ENCODE measurements around the gene PPP2R5C.
A peak's percentile ranks its signal among the peaks of the same experiment; 100 is the strongest.

The PPP2R5C gene

GRCh38 chr14:101809671-101810514 lies 48.4 kb downstream of the PPP2R5C start (continued):
- TF ChIP-seq ZBTB44 (tag by site-specific recombination; IDR thresholded peaks at IDR 0.05) (peak; percentile 60), ZNF785 (tag by site-specific recombination; IDR thresholded peaks at IDR 0.05) (no peak), ZSCAN5A (tag by site-specific recombination; IDR thresholded peaks at IDR 0.05) (no peak), CTCF (tag by site-specific recombination; IDR thresholded peaks at IDR 0.05) (no peak), ZNF175 (tag by site-specific recombination; IDR thresholded peaks at IDR 0.05) (no peak), ZNF585B (tag by site-specific recombination; IDR thresholded peaks at IDR 0.05) (no peak), ZNF514 (tag by site-specific recombination; IDR thresholded peaks at IDR 0.05) (no peak), PRDM6 (tag by site-specific recombination; IDR thresholded peaks at IDR 0.05) (peak; percentile 88), HOXD13 (CRISPR knock-in tag; IDR thresholded peaks at IDR 0.05; ENCODE audit: borderline replicate concordance) (no peak), ZNF830 (tag by site-specific recombination; IDR thresholded peaks at IDR 0.05; ENCODE audit: low read depth) (no peak), ZBTB48 (tag by site-specific recombination; IDR thresholded peaks at IDR 0.05) (no peak), ZNF18 (tag by site-specific recombination; IDR thresholded peaks at IDR 0.05) (peak; percentile 53; the same call in 1 of the 2 replicates), ZNF311 (tag by site-specific recombination; IDR thresholded peaks at IDR 0.05; ENCODE audit: borderline replicate concordance) (no peak), ZNF114 (tag by site-specific recombination; IDR thresholded peaks at IDR 0.05) (no peak), PBX3 (CRISPR knock-in tag; IDR thresholded peaks at IDR 0.05) (no peak), ZBTB11 (tag by site-specific recombination; conservative IDR thresholded peaks at IDR 0.05; ENCODE audit: low read depth) (peak; percentile 91), ZNF280C (tag by site-specific recombination; IDR thresholded peaks at IDR 0.05) (no peak), ZNF19 (tag by site-specific recombination; IDR thresholded peaks at IDR 0.05; ENCODE audit: low read depth) (no peak), ZNF16 (tag by site-specific recombination; IDR thresholded peaks at IDR 0.05; ENCODE audit: low read depth) (no peak), ZNF558 (tag by site-specific recombination; IDR thresholded peaks at IDR 0.05) (no peak), ZNF747 (tag by site-specific recombination; IDR thresholded peaks at IDR 0.05) (no peak), ZNF707 (tag by site-specific recombination; IDR thresholded peaks at IDR 0.05) (no peak)

Measured in HEK293 (cell line).